HepG2 (cell line): Measurements from ENCODE around the gene NDUFB7. TPM values are rescaled to one million over a fixed set of nuclear protein-coding genes. Genes with fewer than 3 reads are reported as not detected.
A peak's percentile ranks its signal among the peaks of the same experiment; 100 is the strongest.

Experiments
- CREB1 ChIP-seq, 2 experiments: fragments of 450-650 bp in 1 of 2; IDR thresholded peaks; 2 replicates each; pipeline ENCODE4 v1.6.1; 2016 to 2017; ENCODE audit warnings: control low read depth in 1 of 2, mild to moderate bottlenecking in 1 of 2, missing compliant biosample characterization in 1 of 2, missing genetic modification characterization in 1 of 2
- DMAP1 ChIP-seq: IDR thresholded peaks from 2 replicates; pipeline ENCODE4 v1.6.1; 2016
- ELF4 ChIP-seq: sonication (generic); formaldehyde crosslinking; IDR thresholded peaks from 2 replicates; pipeline ENCODE4 v1.5.0; 2020; ENCODE audit warnings: missing genetic modification reagents, mild to moderate bottlenecking, moderate library complexity, borderline replicate concordance
- HNRNPL ChIP-seq: fragments of 200-400 bp; formaldehyde crosslinking; IDR thresholded peaks from 2 replicates; pipeline ENCODE4 v1.6.1; 2017; ENCODE audit warnings: mild to moderate bottlenecking, low read depth, low read length
- KMT2B ChIP-seq: IDR thresholded peaks from 2 replicates; pipeline ENCODE4 v1.6.1; 2016; ENCODE audit warnings: missing genetic modification reagents, missing compliant biosample characterization
- LCORL ChIP-seq, 2 experiments: fragments of 450-650 bp in 1 of 2; sonication (generic) in 1 of 2; formaldehyde crosslinking in 1 of 2; IDR thresholded peaks; 2 replicates each; pipeline versions ENCODE4 v1.5.0 to v1.6.1; 2017 to 2020; ENCODE audit warnings: antibody characterized with exemption in 1 of 2, missing genetic modification reagents in 1 of 2
- NAIF1 ChIP-seq: sonication (generic); formaldehyde crosslinking; IDR thresholded peaks from 2 replicates; pipeline ENCODE4 v1.5.0; 2020; ENCODE audit warnings: mild to moderate bottlenecking, missing genetic modification reagents, borderline replicate concordance
- NBN ChIP-seq: fragments of 450-650 bp; conservative IDR thresholded peaks from 2 replicates; pipeline ENCODE4 v1.6.1; 2017
- NCOR1 ChIP-seq: fragments of 200-600 bp; sonication (generic); IDR thresholded peaks from 2 replicates; pipeline ENCODE4 v1.7.0; 2017; ENCODE audit warnings: antibody characterized with exemption, low read length, borderline replicate concordance
- RFXANK ChIP-seq: IDR thresholded peaks from 2 replicates; pipeline ENCODE4 v1.6.1; 2016
- SOX5 ChIP-seq: IDR thresholded peaks from 2 replicates; pipeline ENCODE4 v1.6.1; 2016; ENCODE audit warnings: borderline replicate concordance
- SP5 ChIP-seq: IDR thresholded peaks from 2 replicates; pipeline ENCODE4 v1.6.1; 2016; ENCODE audit warnings: low read depth, borderline replicate concordance
- STAT6 ChIP-seq: sonication (generic); formaldehyde crosslinking; IDR thresholded peaks from 2 replicates; pipeline ENCODE4 v1.4.0; 2020; ENCODE audit warnings: missing genetic modification reagents, mild to moderate bottlenecking, borderline replicate concordance
- WIZ ChIP-seq: sonication (generic); formaldehyde crosslinking; IDR thresholded peaks from 2 replicates; pipeline ENCODE4 v1.5.1; 2020; ENCODE audit warnings: mild to moderate bottlenecking, missing genetic modification reagents
- ZKSCAN8 ChIP-seq: IDR thresholded peaks from 2 replicates; pipeline ENCODE4 v1.6.1; 2016; ENCODE audit warnings: borderline replicate concordance, missing genetic modification reagents, missing compliant biosample characterization
- ZNF276 ChIP-seq: sonication (generic); formaldehyde crosslinking; IDR thresholded peaks from 2 replicates; pipeline ENCODE4 v1.4.0; 2020; ENCODE audit warnings: mild to moderate bottlenecking, low read depth, missing genetic modification reagents
- ZNF510 ChIP-seq: sonication (generic); formaldehyde crosslinking; IDR thresholded peaks from 2 replicates; pipeline ENCODE4 v1.4.0; 2020; ENCODE audit warnings: low read depth, mild to moderate bottlenecking, missing genetic modification reagents
- ZNF644 ChIP-seq: IDR thresholded peaks from 2 replicates; pipeline ENCODE4 v1.6.1; 2016; ENCODE audit warnings: low read depth
- ZNF773 ChIP-seq: sonication (generic); formaldehyde crosslinking; IDR thresholded peaks from 2 replicates; pipeline ENCODE4 v1.4.0; 2020; ENCODE audit warnings: missing genetic modification reagents, borderline replicate concordance
- polyA plus RNA-seq, 8 experiments: library from polyadenylated mRNA; depleted of rRNA in 3 of 8; stranded (reverse) in 7 of 8; unstranded in 1 of 8; fragments of >200 nt; fragmentation: Illumina TruSeq in 4 of 8; extraction: Trizol in 4 of 8; gene quantifications; 2 replicates each; pipeline versions ENCODE4 v1.2.1 to v1.2.3, GENCODE V29; 2011 to 2016; ENCODE audit warnings: low read depth in 4 of 8, missing spikeins in 1 of 8, mixed read lengths in 1 of 8; ENCODE audit not compliant: insufficient read depth in 1 of 8
- total RNA-seq, 5 experiments: library from RNA; depleted of rRNA; stranded (reverse); fragments of >200 nt; fragmentation: Illumina TruSeq; extraction: Trizol; gene quantifications; 2 replicates each; pipeline ENCODE4 v1.2.3, GENCODE V29; 2016; ENCODE audit warnings: low read depth in 1 of 5
- TF ChIP-seq, protein P1 (sequence below): sonication (generic); formaldehyde crosslinking; IDR thresholded peaks from 2 replicates; pipeline ENCODE4 v1.4.0; 2020; ENCODE audit warnings: missing genetic modification reagents
- TF ChIP-seq, protein P2 (sequence below): sonication (generic); formaldehyde crosslinking; IDR thresholded peaks from 2 replicates; pipeline ENCODE4 v1.4.0; 2020; ENCODE audit warnings: missing genetic modification reagents, borderline replicate concordance

The NDUFB7 gene
- total and polyA plus RNA-seq, 2 of the 13 experiments (the other 11 are each of a cell fraction or from before 2014, with no cell fraction given), result 156 to 198 TPM

- TF ChIP-seq SOX5 (CRISPR knock-in tag) (no peak; the same call in 1 of the 2 replicates), CREB1 (IDR thresholded peaks at IDR 0.05) (no peak), CREB1 (CRISPR knock-in tag; IDR thresholded peaks at IDR 0.05) (peak; percentile 56; the same call in 1 of the 2 replicates), RFXANK (CRISPR knock-in tag) (no peak), NCOR1 (no peak), ZNF644 (CRISPR knock-in tag) (0 out of 2 replicates have a peak, but pooled peaks have one; percentile 54), DMAP1 (CRISPR knock-in tag) (peak; percentile 82), HNRNPL (peak; percentile 59; the same call in 1 of the 2 replicates), NAIF1 (peak; percentile 41; the same call in 1 of the 2 replicates), KMT2B (peak; percentile 87), SP5 (peak; percentile 55), LCORL (IDR thresholded peaks at IDR 0.05) (no peak), LCORL (CRISPR knock-in tag; IDR thresholded peaks at IDR 0.05) (peak; percentile 84; the same call in 1 of the 2 replicates), ZNF510 (0 out of 2 replicates have a peak, but pooled peaks have one; percentile 72), STAT6 (CRISPR knock-in tag) (peak; percentile 69; the same call in 1 of the 2 replicates), WIZ (no peak), ZNF773 (no peak), ZNF276 (CRISPR knock-in tag) (no peak), ELF4 (CRISPR knock-in tag) (0 out of 2 replicates have a peak, but pooled peaks have one; percentile 56), NBN (no peak), ZKSCAN8 (CRISPR knock-in tag) (peak; percentile 88; the same call in 1 of the 2 replicates)
- TF ChIP-seq, protein P1, sequence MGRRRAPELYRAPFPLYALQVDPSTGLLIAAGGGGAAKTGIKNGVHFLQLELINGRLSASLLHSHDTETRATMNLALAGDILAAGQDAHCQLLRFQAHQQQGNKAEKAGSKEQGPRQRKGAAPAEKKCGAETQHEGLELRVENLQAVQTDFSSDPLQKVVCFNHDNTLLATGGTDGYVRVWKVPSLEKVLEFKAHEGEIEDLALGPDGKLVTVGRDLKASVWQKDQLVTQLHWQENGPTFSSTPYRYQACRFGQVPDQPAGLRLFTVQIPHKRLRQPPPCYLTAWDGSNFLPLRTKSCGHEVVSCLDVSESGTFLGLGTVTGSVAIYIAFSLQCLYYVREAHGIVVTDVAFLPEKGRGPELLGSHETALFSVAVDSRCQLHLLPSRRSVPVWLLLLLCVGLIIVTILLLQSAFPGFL, result no peak
- TF ChIP-seq, protein P2, sequence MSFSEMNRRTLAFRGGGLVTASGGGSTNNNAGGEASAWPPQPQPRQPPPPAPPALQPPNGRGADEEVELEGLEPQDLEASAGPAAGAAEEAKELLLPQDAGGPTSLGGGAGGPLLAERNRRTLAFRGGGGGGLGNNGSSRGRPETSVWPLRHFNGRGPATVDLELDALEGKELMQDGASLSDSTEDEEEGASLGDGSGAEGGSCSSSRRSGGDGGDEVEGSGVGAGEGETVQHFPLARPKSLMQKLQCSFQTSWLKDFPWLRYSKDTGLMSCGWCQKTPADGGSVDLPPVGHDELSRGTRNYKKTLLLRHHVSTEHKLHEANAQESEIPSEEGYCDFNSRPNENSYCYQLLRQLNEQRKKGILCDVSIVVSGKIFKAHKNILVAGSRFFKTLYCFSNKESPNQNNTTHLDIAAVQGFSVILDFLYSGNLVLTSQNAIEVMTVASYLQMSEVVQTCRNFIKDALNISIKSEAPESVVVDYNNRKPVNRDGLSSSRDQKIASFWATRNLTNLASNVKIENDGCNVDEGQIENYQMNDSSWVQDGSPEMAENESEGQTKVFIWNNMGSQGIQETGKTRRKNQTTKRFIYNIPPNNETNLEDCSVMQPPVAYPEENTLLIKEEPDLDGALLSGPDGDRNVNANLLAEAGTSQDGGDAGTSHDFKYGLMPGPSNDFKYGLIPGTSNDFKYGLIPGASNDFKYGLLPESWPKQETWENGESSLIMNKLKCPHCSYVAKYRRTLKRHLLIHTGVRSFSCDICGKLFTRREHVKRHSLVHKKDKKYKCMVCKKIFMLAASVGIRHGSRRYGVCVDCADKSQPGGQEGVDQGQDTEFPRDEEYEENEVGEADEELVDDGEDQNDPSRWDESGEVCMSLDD (CRISPR knock-in tag), result peak; percentile 40; the same call in 1 of the 2 replicates
These were observed at the start of gene NDUFB7 (continued) for GRCh38 chr19:14571695-14572490.
